Heart right ventricle (tissue), 16 donors: ENCODE data around the gene ACSBG1. TPM values are rescaled to one million over a fixed set of nuclear protein-coding genes. Genes with fewer than 3 reads are reported as not detected.

ENCODE experiments used
- ATAC-seq, 8 donors: fragments of 200-7000 bp; cut with Tn5 transposase; one replicate each; pipeline ENCODE4 v1.9.1; 2020; ENCODE audit warnings: mild to moderate bottlenecking in 8 of 8, moderate library complexity in 8 of 8, moderate number of reproducible peaks in 1 of 8
- DNase-seq, 2 donors: peaks; one replicate each; pipeline ENCODE4 v3.0.0-alpha.2; 2020
- H3K27ac ChIP-seq, 10 donors: fragments of 200-600 bp; sonication (generic) in 2 of 10; one replicate each; pipeline versions ENCODE4 v1.5.0 to v1.8.0; 2020 to 2022; ENCODE audit warnings: mild to moderate bottlenecking in 3 of 10
- H3K27me3 ChIP-seq, 7 donors: fragments of 200-600 bp; one replicate each; pipeline ENCODE4 v1.8.0; 2021 to 2022; ENCODE audit warnings: mild to moderate bottlenecking in 2 of 7
- H3K36me3 ChIP-seq, 9 donors: fragments of 200-600 bp; sonication (generic) in 1 of 9; one replicate each; pipeline versions ENCODE4 v1.5.0 to v1.8.0; 2020 to 2022; ENCODE audit warnings: mild to moderate bottlenecking in 2 of 9
- H3K4me1 ChIP-seq, 9 donors: fragments of 200-600 bp; sonication (generic) in 1 of 9; one replicate each; pipeline versions ENCODE4 v1.5.0 to v1.8.0; 2020 to 2022; ENCODE audit warnings: mild to moderate bottlenecking in 4 of 9
- H3K4me3 ChIP-seq, 10 donors: fragments of 200-600 bp; sonication (generic) in 2 of 10; one replicate each; pipeline versions ENCODE4 v1.5.0 to v1.8.0; 2020 to 2022; ENCODE audit warnings: mild to moderate bottlenecking in 7 of 10, moderate library complexity in 2 of 10
- H3K9me3 ChIP-seq, 11 donors: fragments of 200-600 bp in 10 of 11; sonication (generic) in 2 of 11; one replicate each; pipeline versions ENCODE4 v1.5.0 to v1.8.0; 2013 to 2022; ENCODE audit warnings: mild to moderate bottlenecking in 2 of 11, control low read depth in 1 of 11, moderate library complexity in 1 of 11
- WGBS, 2 donors: extraction: QIAGEN DNeasy Blood & Tissue Kit; methylation state at CpG; one replicate each; pipeline ENCODE4 v1.1.7; 2013; ENCODE audit warnings: inconsistent platforms in 1 of 2; 5-methylcytosine and 5-hydroxymethylcytosine counted together
- intact Hi-C, 10 donors: fragments of 100-400 bp; cut with DNase I; formaldehyde crosslinking; loops; one replicate each; pipeline versions ENCODE4 v1.11.1 to v1.14.2; 2022
- polyA plus RNA-seq, 2 donors: library from polyadenylated mRNA; stranded (reverse); fragments of 200-250 nt; gene quantifications; one replicate each; pipeline ENCODE4 v1.2.3, GENCODE V29; 2013
- total RNA-seq, 10 donors: library from RNA; stranded (reverse); fragmentation: NEBNext Ultra II Directional in 3 of 10; extraction: Animal tissue kit (Norgen Biotek cat#: 25700) in 3 of 10; gene quantifications; one replicate each; pipeline versions ENCODE4 v1.2.1 to v1.2.4, GENCODE V29; 2021 to 2023
- TF ChIP-seq, protein P1 (sequence below), 9 donors: fragments of 200-600 bp; sonication (generic) in 2 of 9; IDR thresholded peaks; one replicate each; pipeline versions ENCODE4 v1.5.0 to v1.8.0; 2021 to 2022; ENCODE audit warnings: antibody characterized with exemption in 9 of 9, mild to moderate bottlenecking in 5 of 9, moderate library complexity in 1 of 9
- donor health status: Arrhythmogenic right ventricular cardiomyopathy.
- donor health status: ischemic (EF 13 %, LVEDD 7.1; RV severe dilation, severe dysfunction).
- donor health status: healthy with polysubstance abuse.
- donor health status: DM: no; HTN: yes; CAD: no.
- donor health status: DM: no; HTN: no; CAD: no.
- donor health status: ischemic (EF 25% LVEDD 6.9; RV normal size, moderate dysfunction).
- donor health status: ischemic (EF 25% LVEDD 5.7; RV mildly dilated, moderate dysfunction).
- donor health status: healthy.
- donor health status: DM: yes; HTN: yes; CAD: no.
- donor health status: Ischemic cardiomyopathy.
- donor health status: ischemic (EF 35%, LVEDD 5.7; RV mildly dilated, moderate dysfunction).
- donor health status: nonischemic (EF 11% LVEDD 7.7; RV severe dilation, severe dysfunction).
- donor health status: DM: yes; HTN: yes; CAD: no.
- donor health status: PGD.
- donor health status: ischemic (EF 29% LVEDD 5.4; RV normal size, mild dysfunction).
- donor health status: nonischemic (EF 23%, LVEDD 6.1; RV moderate dilation, normal function).

Gene ACSBG1
- total and polyA plus RNA-seq, 12 donors: 0.22 to 0.65 (median 0.44) TPM; not detected in 8

DNA sequence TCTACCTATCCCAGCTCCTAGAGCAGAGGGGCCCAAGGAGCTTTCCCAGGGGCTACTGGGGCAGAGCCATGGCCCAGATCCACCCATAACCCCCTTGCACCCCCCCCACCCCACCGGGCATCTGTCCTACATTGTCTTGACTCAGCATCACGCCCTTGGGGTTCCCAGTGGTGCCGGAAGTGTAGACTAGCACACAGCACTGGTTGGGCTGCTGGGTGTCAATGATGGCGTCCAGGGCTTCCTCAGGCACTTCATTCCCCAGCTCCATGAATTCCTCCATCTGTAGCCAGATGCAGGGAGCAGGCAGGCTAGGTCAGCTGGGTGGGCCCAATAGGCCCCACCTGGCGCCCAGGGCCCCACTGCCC lies 52.0 kb downstream of the ACSBG1 start:
- ATAC-seq (peak in 1 of 8 donors; percentile 18), DNase-seq (no peak)
- no peaks in the 10 kb centered on the region for H3K36me3 ChIP-seq
- no peaks in the 10 kb centered on the region for H3K27me3 ChIP-seq
- no peaks in the 10 kb centered on the region for H3K4me1 ChIP-seq
- TF ChIP-seq, protein P1, sequence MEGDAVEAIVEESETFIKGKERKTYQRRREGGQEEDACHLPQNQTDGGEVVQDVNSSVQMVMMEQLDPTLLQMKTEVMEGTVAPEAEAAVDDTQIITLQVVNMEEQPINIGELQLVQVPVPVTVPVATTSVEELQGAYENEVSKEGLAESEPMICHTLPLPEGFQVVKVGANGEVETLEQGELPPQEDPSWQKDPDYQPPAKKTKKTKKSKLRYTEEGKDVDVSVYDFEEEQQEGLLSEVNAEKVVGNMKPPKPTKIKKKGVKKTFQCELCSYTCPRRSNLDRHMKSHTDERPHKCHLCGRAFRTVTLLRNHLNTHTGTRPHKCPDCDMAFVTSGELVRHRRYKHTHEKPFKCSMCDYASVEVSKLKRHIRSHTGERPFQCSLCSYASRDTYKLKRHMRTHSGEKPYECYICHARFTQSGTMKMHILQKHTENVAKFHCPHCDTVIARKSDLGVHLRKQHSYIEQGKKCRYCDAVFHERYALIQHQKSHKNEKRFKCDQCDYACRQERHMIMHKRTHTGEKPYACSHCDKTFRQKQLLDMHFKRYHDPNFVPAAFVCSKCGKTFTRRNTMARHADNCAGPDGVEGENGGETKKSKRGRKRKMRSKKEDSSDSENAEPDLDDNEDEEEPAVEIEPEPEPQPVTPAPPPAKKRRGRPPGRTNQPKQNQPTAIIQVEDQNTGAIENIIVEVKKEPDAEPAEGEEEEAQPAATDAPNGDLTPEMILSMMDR (IDR thresholded peaks at IDR 0.05): no peak
- no peak overlapping the region for H3K27ac ChIP-seq
- intact Hi-C loops: loop anchor here in 2 of 10 donors (5.0 kb wide), 2 partner anchors 55 to 70 kb away; no protein-coding TSS in a partner anchor
- no peak overlapping the region for H3K4me3 ChIP-seq
- H3K9me3 ChIP-seq: no peaks in the 10 kb centered on the region
- WGBS, 2 donors: 89 to 90% methylated on average over 5 of the region's 5 CpGs

DNA sequence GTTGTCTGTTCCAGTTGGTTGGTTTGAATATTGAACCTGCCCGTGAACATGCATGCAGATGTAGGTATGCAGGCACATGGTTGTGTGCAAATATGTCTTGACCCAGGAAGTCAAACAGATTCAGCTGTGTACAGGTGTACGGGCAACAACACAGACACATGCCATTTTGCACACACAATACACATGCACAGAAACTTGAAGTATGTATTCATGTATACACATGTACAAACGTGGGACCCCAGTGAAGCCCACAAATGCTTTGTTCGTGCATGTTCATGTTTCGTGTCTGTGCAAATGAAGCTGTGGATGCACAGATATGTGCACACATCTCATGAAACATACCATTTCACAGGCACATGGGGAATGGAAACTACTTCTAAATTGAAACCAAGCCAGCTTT lies 54.5 kb downstream of the ACSBG1 start:
- TF ChIP-seq, protein P1 (IDR thresholded peaks at IDR 0.05): no peak
- DNase-seq: no peak
- 87 to 89% methylated on average over 5 of the region's 5 CpGs for WGBS, 2 donors
- Histone ChIP-seq H3K4me3 (no peak overlapping the region), H3K27me3 (no peaks in the 10 kb centered on the region), H3K36me3 (no peaks in the 10 kb centered on the region), H3K27ac (no peak overlapping the region), H3K4me1 (no peaks in the 10 kb centered on the region), H3K9me3 (no peaks in the 10 kb centered on the region)
- intact Hi-C loops: loop anchor here in 4 of 10 donors (5.0 kb wide), 3 partner anchors 53 to 68 kb away; no protein-coding TSS in a partner anchor
- no peak for ATAC-seq

DNA sequence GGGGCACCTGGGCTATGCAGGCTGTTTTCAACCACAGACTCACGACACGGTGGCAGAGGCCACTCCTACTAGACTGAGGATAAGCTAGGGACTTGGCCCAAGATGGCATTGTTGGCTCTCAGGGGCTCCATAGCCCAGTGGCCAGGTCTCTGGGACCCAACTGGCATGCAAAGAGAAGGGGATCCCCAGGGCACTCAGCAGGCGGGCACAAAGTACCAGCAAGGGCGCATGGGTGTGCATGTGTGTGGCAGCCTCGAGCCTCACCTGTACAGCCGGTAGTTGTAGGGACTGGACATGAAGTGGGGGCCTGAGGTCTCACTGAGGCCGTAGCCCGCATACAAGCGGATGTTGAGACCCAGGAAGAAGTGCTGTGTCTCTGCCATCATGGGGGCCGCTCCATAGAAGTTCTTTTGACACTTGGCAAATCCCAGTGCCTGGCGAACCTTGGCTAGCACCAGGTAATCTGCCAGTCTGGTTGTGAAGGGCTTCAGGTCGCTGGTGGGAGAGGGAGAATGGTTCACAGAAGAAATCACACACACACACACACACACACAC lies 55.0 kb downstream of the ACSBG1 start:
- H3K9me3 ChIP-seq: no peaks in the 10 kb centered on the region

GRCh38 chr15:78178064-78178463 lies 56.3 kb downstream of the ACSBG1 start:
- intact Hi-C loops: loop anchor here in 3 of 10 donors (5.0 kb wide), 1 partner anchor 64 kb away; no protein-coding TSS in a partner anchor
- no peak overlapping the region for H3K4me3 ChIP-seq
- TF ChIP-seq, protein P1 (IDR thresholded peaks at IDR 0.05): no peak
- H3K27ac ChIP-seq: no peak overlapping the region
- no peaks in the 10 kb centered on the region for H3K27me3 ChIP-seq
- H3K36me3 ChIP-seq: peaks cover 0 to 10% (median 0%) of the 10 kb centered on the region in 9 donors
- ATAC-seq: no peak
- no peaks in the 10 kb centered on the region for H3K9me3 ChIP-seq
- peaks cover 0 to 6% (median 0%) of the 10 kb centered on the region in 9 donors for H3K4me1 ChIP-seq
- DNase-seq: no peak
- 78 to 89% methylated on average over 6 of the region's 6 CpGs for WGBS, 2 donors

More for the DNA sequence above, 55.0 kb downstream of the ACSBG1 start:
- intact Hi-C loops: loop anchor here in 3 of 10 donors (5.0 kb wide), 1 partner anchor 63 kb away; no protein-coding TSS in a partner anchor
- Histone ChIP-seq H3K27me3 (no peaks in the 10 kb centered on the region), H3K4me3 (no peak overlapping the region), H3K36me3 (no peaks in the 10 kb centered on the region), H3K4me1 (no peaks in the 10 kb centered on the region), H3K27ac (no peak overlapping the region)
- TF ChIP-seq, protein P1 (IDR thresholded peaks at IDR 0.05): no peak
- 83 to 90% methylated on average over 12 of the region's 12 CpGs for WGBS, 2 donors
- ATAC-seq (no peak), DNase-seq (no peak)
